ENCODE measurements around the gene KCNG3.
A peak's percentile ranks its signal among the peaks of the same experiment; 100 is the strongest.

Gene KCNG3

DNA sequence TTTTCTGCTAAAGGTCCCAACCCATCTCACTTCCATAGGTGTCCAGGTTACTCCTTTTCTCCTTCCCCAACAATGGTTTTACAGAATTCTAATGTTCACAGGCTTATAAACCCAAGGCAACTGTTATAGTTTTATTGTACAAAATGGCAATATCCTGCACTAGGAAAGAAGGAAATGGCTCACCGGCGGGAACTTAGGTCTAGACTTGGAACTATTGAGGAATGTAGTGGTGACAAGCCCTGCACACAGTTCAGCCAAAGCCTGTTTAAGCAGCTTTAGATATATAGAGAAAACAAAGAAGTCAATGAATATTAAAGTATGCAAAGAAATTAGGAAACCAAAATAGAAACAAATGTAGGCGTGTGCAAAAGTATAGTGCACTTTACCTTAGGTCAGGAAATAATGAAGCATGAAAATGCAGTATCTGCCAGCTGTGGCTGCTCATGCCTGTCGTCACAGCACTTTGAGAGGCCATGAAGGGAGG is 22.7 kb upstream of the KCNG3 start:
- no peak overlapping the region for H3K4me3 ChIP-seq (ENCODE audit: low read depth, low read length)
- TF ChIP-seq, protein P1, sequence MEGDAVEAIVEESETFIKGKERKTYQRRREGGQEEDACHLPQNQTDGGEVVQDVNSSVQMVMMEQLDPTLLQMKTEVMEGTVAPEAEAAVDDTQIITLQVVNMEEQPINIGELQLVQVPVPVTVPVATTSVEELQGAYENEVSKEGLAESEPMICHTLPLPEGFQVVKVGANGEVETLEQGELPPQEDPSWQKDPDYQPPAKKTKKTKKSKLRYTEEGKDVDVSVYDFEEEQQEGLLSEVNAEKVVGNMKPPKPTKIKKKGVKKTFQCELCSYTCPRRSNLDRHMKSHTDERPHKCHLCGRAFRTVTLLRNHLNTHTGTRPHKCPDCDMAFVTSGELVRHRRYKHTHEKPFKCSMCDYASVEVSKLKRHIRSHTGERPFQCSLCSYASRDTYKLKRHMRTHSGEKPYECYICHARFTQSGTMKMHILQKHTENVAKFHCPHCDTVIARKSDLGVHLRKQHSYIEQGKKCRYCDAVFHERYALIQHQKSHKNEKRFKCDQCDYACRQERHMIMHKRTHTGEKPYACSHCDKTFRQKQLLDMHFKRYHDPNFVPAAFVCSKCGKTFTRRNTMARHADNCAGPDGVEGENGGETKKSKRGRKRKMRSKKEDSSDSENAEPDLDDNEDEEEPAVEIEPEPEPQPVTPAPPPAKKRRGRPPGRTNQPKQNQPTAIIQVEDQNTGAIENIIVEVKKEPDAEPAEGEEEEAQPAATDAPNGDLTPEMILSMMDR (conservative IDR thresholded peaks at IDR 0.05; ENCODE audit: low read depth, low read length), result no peak
- no peak for DNase-seq (ENCODE audit: low read depth)

DNA sequence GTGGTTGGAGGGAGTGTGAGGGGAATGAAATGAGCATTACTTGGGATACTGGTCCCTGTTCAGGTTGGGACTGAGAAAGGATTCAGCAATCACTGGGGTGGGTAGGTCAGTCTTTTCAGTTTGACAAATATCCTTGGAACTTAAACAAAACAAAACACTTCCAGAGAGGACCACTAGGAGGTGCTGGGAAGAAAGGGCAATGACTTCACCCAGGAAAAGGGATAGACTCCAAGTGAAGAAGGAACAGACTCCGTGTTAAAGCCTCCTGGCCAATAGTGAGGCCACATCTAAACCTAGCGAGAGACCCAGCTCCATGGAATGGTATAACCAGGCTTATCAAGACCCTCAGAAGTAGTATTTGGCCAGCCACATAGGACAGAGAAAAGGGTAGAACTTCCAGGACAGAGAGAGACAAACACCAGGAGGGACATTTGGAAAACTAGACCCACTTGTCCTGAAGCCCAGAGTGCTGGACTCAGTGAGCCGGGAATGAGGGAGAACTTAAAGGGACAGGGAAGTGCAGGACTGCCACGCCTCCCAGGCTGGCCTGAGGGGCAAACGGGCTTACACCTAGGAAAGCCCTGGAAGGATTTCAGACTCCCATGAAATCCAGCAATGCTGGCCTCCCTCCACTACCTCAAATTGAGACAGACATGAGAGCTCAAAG is 19.6 kb upstream of the KCNG3 start:
- no peak overlapping the region for H3K4me3 ChIP-seq (ENCODE audit: low read depth, low read length)
- TF ChIP-seq, protein P1 (conservative IDR thresholded peaks at IDR 0.05; ENCODE audit: low read depth, low read length), result peak; percentile 85
- peak; percentile 81 for DNase-seq (ENCODE audit: low read depth)

DNA sequence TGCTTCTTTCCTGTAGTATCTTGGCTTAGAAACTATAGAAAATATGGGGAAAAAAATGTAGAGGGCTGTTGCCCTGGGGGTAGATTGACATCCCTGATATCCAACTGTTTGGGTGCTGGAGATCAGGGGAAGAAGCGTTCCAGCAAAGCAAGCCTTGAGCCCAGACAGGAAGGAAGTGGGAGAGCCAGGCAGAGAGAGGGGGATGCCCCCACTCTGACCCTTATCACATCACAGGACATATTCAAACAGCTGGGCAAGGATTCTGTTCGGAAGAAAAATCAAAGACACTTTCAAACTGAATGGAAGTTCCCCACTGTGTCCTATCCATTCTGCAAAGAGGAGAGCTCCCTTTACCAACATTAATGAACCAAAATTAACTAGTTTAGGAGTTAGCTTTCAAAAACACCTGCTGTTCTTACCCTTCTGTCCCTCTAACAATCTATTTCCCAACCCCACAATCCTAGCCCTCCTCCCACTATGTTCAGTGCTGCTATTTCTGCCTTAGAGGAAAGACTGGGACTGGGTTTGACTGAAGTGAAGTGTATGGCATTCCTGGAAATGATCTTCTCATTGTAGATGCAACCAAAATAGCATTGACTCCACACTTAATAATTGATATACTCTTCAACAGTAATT is 16.9 kb upstream of the KCNG3 start:
- TF ChIP-seq, protein P1 (conservative IDR thresholded peaks at IDR 0.05; ENCODE audit: low read depth, low read length), result no peak
- H3K4me3 ChIP-seq (ENCODE audit: low read depth, low read length), result no peak overlapping the region
- peak; percentile 52 for DNase-seq (ENCODE audit: low read depth)

DNA sequence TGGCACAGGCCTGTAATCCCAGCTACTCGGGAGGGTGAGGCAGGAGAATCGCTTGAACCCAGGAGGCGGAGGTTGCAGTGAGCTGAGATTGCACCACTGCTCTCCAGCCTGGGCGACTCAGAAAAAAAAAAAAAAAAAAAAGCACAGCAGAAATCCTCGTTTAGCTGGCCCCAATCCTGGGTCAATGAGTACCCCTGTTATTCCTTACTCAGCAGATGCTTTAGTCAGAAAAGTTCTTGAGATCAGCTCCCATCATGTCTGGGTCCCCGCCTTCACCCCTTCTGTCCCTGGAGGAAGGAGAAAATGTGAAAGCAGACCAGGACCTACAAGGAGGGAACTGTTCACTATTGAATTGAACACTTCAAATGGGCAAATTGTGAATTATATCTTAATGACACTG is 16.4 kb upstream of the KCNG3 start:
- no peak overlapping the region for H3K4me3 ChIP-seq (ENCODE audit: low read depth, low read length)
- no peak for DNase-seq (ENCODE audit: low read depth)
- TF ChIP-seq, protein P1 (conservative IDR thresholded peaks at IDR 0.05; ENCODE audit: low read depth, low read length), result no peak

DNA sequence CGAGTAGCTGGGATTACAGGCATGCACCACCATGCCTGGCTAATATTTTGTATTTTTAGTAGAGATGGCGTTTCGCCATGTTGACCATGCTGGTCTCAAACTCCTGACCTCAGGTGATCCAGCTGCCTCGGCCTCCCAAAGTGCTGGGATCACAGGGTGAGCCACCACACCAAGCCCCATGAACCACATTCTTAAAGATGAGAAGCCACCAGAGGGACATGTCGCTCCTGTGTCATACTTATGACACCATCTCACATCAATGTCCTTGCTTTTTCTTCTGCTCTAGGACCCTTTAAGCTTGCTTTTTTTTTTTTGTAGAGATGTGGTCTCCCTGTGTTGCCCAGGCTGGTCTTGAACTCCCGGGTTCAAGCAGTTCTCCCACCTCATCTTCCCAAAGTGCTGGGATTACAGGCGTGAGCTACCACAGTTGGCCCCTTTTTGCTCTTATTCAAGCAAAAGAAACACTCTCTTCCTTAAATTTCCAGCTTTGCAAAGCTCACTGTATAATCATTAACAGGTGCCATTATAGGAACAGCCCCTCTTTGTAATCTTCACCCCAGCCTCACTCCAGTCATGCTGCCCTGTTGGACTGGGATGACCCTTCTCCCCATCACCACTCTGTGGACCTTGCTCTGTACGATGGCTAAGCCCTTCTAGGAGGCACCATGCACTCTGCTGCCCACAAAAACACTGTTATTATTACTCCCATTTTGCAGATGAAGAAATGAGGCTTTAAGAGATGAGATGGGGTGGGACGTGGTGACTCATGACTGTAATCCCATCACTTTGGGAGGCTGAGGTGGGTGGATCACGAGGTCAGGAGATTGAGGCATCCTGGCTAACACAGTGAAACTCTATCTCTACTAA is 10.8 kb upstream of the KCNG3 start:
- no peak overlapping the region for H3K4me3 ChIP-seq (ENCODE audit: low read depth, low read length)
- TF ChIP-seq, protein P1 (conservative IDR thresholded peaks at IDR 0.05; ENCODE audit: low read depth, low read length), result no peak
- DNase-seq (ENCODE audit: low read depth), result no peak

DNA sequence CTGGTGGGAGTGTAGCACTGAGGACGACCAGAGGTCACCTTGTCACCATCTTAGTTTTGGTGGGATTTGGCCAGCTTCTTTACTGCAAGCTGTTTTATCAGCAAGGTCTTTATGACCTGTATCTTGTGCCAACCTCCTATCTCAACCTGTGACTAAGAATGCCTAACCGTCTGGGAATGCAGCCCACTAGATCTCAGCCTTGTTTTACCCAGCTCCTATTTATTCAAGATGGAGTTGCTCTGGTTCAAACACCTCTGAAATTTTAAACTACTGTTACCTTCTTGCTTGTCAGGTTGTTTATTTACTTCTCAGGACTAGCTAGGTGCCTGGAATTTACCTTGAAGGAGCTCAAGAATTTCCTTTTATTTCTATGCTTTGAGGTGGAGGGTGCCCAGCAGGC is 9.5 kb upstream of the KCNG3 start:
- DNase-seq (ENCODE audit: low read depth), result no peak
- TF ChIP-seq, protein P1 (conservative IDR thresholded peaks at IDR 0.05; ENCODE audit: low read depth, low read length), result no peak

More for the DNA sequence above, 9.5 kb upstream of the KCNG3 start:
- no peak overlapping the region for H3K4me3 ChIP-seq (ENCODE audit: low read depth, low read length)

Measured in choroid plexus epithelial cell (primary cell).